HG03571 (cell line): ENCODE results near the gene NKD2.
"Not testable (repeated sequence)": the region's sequence is repeated elsewhere in the genome, so short reads cannot be mapped to it uniquely, and the experiment has no call there.

ENCODE experiments used
- ATAC-seq: cut with Tn5 transposase; IDR thresholded peaks from one replicate; pipeline ENCODE4 v1.9.1; 2021; ENCODE audit not compliant: unreplicated experiment

The NKD2 gene

DNA sequence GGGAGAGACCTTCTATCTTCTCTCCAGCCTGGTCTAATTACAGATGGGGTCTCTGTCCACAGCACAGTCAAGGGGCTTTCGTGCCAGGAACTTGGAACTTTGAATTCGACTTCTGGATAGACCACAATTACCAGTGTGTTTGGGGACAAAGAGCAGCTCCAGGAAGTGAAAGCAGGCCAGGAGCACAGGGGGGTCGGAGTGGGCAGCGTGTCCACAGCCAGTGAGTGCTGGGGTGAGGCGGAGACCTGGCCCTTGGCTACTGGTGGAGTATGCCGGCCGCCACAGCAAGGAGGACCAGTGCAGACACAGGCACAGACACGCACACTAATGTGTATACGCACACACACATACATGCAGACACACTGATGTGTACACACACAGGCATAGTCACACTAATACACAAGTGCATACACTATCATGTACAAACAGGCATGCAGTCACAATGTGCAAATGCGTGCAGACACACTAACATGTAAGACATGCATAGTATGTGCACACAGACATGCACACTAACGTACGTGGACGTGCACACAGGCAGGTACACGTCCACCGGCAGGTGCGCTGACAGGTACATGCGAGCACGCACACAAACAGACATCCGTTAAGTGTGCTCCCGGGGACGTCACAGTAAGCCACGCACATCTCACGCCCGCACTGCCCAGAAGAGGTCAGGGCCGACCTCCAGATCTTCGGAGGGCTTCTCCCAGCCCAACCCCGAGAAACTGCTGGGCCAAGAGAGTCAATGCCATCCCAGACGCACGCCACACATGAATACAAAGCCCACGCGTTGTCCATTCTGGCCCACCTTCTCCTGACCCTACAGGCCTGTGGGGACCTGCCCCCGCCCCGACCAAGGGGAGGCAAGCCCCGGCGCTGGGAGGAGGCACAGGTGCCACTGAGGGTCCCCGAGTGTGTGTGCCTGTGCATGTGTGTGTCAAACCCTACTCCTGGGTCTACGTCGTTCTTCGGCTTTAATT, 46.5 kb downstream of the NKD2 start:
- ATAC-seq = no peak

DNA sequence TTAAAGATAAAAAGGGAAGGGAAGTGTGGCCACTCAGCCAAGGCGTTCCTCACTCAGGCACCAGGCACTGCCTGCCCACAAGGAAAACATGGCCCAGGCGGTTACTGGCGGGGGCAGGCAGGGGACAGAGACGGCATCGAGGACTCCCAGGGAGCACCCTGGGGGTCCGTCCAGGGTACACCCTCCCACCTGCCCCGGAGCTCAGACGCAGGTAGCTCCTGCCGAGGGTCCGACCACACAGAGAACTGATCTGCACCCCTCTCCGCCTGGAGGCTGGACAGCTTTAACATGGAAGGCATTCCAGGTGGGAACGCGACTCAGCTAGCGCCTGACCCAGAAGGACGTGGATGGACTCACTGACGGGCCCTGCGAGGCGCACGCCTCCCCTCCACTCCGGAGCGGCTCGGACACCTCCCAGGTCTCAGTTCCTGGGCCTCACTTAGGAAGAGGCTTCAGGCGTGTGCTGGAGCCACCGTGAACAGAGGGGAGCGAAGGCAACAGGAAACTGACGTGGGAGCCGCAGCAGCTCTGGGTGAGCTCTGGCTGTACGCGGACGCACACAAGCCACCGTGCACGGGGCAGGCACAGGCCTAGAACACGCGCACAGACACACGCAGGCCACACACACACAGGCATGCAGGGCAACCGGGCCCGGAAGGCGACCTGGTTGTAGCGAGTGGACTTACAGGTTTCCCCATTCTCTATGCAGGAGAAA, 47.5 kb downstream of the NKD2 start:
- no peak for ATAC-seq

DNA sequence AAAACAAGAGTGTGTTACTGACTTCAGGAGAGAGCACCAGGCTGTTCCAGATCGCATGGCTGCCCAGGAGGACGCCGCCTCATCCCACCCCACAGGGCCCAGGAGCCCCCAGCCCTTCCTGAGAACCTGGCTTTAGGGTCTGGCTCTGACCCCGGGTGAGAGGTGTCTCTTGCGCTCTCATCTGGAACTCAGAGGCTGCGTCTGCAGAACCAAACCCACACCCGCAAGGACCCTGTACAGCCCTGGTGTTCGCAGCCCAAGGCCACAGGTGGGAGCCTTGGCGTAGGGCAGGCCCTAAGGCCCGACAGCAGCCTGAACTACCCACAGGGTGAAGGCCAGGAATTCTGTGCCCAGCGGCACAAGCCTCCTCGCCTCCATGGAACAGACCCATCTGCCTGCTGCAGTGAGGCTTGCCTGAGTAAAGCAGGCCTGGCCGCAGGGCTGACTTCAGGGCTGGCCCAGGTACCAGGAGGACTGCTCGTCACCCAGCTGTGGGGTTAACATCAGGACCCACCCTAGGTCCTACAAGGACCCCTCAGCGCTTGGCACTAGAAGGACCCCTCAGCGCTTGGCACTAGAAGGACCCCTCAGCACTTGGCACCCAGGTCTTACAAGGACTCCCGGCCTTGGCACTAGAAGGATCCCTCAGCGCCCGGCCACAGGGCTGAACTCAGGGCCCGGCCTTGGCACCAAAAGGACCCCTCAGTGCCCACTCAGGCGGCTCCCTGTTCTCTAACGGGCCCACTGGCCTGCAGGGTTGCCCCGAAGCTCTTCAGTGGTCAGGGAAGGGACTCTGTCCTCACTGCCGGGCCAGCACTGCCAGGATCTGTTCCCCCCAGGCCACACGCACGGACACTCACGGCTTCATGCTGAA, 48.2 kb downstream of the NKD2 start:
- no peak for ATAC-seq

DNA sequence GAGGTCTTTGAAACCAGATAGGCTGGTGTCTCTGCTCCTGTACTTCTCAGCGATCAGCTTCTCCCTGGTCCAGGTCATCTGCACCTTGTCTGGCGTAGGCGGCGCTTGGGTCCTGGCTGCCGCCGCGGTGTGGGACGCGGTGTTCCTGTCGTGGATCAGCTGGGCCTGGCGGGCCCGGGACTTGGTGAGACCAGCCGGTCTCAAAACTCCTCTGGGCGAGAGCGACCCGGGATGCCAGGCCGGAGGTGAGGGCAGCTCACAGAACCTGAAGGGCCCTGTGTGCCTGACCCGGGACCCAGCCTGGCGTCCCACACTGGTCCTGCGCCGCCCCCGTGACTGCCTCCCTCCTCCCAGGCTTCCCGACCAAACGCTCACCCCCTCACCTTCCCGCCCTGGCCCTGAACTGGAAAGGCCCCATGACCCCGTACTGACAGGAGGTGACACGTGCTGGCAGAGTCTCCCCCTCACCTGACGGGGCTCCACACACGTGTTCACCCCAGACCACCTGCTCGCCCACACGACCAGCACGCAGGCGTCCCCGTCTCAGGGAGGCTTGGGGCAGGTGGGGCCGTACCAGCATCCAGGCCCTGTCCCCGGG, 49.0 kb downstream of the NKD2 start:
- no peak for ATAC-seq

DNA sequence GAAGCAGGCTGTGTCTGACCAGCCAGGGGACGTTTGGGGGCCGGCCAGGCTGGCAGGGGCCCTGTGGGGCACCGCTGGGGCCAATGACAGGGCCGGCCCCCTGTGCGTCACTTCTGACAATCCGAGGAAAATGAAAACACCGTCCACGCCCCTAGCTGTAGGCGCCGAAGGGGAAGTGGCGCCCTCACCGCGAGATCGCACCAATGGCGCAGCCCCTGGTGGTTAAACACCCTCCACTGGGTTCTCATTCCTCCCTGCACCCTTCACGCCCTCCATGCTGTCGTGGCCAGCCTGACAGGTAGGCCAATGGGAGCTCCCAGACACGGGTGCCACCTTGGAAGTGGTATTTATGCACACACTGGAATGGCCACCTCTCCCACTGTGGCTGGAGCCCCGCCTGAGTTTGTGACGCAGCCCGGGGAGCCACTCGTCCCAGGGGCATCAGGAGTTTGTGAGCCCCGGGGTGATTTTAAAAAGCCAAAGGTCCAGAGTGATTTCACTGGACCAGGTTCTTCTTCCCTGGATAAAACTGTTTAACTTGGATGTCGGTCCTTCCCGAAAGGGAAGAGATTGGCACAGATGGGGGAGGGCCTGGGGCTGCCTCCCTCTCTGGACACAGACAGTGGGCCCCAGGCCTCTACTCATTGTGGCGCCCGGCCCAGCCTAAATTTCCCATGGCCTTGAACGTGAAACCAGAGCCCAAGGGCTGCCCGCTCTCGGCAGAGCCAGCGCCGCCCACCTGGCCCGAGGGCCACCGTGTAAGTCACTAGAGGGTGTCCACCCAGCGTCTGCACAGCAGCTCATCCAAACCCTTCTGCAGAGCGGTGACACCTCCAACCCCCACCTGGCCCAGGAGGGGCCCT, 49.7 kb downstream of the NKD2 start:
- ATAC-seq = no peak

DNA sequence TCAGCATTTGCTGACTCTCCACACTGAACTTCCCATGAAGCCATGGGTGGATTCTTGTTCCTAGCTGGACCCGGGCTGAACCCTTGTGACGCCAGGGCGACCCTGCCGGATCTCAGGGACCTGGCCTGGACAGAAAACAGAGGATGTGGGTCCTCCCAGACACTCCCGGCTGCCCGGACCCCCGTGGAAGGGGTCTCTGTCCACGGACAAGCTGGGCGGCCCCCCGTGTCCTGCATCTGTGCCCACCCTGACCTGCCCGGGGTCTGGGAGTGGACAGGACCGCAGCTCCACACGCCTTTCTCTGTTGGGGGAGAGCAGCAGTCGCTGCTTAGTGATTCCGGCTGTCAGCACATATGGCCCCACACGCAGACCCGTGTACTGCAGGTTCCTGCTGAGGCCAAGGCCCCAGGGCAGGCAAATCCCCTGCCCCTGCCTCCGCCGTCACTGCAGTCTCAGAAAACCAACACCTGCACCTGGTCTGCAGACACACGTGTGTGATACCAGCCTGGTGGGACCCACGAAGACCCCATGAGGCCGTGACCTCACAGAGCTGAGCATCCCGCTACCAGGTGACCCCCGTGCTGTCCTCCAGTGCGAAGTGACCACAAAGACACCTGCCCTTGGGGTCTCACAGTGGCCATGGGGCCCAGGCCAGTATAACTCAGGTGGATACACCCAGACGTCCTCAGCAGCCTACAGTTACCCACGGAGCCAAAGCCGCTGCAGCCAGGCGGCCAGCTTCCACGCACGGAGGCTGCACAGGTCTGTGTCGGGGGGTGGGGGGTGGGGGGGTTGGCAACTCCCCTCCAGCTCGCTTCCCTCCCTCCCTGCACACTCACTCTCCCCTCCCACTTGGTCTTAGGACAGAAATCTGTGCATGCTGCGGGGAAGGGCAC, 50.6 kb downstream of the NKD2 start:
- no peak for ATAC-seq

DNA sequence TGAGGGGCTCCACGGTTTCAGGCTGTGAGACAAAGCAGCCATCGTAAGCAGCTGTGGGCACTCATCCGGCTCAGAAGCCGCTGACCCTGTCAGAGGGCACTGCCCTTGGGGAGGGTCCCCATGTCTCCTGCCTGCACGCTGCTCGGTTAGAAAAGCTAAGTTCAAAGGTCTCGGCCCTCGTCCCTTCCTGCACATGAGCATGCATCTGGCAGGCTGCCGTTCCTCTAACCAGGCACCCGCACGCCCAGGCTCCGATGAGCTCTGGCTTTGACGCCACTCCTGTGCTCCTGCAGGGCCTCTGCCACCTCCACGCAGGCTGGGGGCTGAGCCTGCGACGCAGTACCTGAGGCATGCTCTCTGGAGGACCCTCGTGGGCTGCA, 51.3 kb downstream of the NKD2 start:
- no peak for ATAC-seq

DNA sequence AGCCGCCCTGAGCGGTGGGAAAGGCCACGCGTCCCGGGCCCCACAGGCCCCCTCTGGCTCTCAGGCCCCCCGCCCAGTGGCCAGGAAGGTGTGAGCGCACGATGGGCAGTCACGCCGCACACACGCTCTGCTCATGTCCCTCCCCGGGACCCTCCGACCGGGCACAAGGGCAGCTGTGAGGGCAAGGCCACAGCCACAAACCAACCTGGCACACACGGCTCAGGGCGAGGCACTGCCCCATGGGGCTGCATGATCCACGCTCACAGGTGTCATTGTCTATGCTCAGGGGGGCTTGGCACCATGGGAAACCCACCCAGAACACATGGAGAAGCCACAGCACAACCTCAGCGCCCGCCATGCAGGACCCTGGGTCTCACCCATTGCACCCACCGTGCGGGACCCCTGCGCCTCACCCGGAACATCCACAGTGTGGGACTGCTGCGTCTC, 52.0 kb downstream of the NKD2 start:
- no peak for ATAC-seq

DNA sequence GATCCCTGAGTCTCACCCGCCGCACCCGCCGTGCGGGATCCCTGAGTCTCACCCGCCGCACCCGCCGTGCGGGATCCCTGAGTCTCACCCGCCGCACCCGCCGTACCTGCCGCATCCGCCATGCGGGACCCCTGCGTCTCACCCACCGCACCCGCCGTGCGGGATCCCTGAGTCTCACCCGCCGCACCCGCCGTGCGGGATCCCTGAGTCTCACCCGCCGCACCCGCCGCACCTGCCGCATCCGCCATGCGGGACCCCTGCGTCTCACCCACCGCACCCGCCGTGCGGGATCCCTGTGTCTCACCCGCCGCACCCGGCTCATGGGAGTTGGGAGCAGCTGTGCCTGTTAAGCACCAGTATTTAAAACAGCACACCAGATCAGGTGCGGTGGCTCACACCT, 52.7 kb downstream of the NKD2 start:
- not testable (repeated sequence) for ATAC-seq

DNA sequence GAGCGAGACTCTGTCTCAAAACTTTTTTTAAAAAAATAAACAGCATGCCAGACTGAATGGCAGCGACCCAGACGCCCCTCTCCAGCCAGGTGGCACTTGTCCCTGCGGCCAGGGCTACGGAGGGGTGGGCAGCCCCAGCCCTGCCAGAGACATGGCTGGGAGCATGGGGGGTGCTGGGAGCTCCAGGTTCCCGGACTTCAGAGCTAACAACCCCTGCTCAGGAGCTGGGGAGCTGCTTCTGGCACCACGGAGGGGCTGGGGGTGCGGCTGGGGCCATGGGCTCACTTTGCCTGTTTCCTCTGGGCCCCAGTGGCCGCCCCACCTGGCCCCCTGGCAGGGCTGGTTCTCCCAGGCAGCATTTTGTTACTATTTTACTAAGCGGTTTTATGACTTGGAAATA, 53.3 kb downstream of the NKD2 start:
- no peak for ATAC-seq

DNA sequence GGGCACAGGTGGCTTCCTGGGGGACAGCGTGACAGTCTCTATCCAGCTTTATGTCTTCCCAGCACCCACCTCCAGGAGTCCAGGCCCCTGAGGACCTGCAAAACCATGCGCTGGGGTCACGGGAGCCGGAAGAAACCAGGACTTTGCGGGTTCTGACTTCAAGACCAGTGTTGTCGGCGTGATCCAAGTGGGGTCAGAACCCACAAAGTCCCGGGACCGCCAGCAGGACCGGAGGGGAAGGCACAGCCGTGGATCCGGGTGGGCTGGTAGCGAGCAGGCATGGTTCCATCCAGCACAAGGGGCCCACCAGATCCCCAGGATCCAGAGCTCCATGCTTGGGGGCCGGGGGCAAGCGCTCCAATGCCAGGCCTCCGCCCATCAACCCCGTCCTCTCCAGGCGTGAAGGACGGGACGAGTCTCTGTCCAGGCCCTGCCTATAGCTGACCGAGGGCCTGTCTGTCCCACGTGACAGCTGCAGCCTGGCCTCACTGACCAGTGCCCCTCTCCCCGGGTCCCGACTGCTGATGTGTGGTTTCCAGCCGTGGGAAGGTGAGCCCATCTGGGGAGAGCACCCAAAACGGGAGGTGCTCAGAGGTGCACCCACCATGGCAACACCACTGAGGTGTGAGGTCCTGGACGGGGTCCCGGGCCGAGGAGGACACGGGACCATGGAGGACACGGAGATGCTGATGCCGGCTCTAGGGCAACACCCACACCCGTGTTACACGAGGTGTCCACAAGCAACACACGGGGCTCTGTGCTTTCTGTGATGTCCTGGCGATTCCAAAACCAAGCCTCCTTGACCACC, 54.4 kb downstream of the NKD2 start:
- ATAC-seq = no peak

DNA sequence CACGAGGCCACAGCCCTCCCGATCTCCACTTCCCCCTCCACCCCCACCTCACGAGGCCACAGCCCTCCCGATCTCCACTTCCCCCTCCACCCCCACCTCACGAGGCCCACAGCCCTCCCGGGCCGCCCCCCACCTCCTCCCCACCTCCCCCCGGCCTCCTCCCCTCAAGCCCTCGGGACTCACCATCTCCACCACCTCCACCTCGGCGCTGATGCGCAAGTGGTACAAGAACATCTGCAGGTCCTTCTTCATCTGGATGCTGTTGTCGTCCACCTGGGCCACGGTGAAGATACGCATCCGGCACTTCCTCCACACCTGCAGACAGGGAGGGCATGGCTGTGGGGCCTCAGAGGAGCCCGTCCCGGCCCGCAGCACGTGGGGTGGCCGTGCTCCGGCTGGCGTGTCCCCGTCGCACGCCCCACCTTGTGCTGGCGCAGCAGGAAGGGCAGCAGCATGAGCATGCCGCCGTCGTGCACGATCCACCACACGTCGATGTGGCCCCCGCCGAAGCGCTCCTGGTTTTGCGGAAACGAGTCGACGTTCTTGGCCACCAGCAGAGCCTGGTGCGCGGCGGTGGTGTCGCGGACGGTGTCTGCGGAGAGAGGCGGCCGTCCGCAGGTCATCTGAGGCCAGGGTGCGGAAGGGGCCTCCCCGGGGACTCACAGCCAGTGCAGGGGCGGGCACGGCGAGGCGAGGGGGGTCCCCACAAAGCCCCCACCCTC, 55.2 kb downstream of the NKD2 start:
- no peak for ATAC-seq

DNA sequence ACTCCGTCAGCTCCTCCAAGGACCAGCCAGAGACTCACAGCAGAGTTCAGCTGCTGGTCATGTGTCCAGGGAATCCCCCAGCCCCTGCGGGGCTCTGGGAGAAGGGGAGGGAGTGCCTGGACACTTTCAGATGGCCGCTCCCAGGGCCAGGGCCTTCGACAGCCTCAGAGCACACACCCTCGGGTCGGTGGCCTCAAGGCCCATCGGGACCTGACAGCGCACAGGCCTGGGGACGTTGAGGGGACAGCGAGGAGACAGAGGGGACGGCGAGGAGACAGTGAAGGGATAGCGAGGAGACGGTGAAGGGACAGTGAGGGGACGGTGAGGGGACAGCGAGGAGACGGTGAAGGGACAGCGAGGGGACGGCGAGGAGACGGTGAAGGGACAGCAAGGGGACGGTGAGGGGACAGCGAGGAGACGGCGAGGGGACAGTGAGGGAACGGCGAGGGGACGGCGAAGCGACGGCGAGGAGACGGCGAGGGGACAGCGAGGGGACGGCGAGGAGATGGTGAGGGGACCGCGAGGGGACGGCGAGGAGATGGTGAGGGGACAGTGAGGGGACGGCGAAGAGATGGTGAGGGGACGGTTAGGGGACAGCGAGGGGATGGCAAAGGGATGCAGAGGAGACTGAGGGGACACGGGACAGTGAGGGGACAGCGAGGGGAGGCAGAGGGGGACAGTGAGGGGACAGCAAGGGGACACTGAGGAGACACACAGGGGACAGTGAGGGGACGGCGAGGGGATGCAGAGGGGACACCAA, 56.0 kb downstream of the NKD2 start:
- no peak for ATAC-seq

DNA sequence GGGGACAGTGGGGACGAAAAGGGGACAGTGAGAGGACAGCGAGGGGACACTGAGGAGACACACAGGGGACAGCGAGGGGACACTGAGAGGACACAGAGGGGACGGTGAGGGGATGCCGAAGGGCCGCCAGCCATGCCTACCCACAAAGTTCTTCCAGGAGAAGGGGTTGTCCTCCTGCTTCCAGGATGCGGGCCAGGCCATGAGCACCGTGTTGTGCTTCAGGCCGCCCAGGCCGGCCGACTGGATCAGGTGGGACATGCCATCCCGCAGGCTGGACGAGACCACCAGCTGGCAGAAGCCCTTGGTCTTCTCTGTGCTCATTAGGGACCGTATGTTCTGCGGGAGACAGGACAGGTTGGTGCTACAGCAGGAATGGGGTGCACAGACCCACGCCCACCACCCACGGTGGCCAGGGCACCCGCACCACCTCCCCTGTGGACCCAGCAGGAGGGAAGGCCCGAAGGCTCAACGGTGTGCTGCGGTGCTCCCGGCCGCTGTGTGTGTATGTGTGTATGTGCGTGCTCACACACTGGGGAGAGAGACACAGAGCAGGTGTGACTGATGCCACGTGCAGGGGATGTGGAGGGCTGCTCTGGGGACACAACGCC, 56.6 kb downstream of the NKD2 start:
- no peak for ATAC-seq

DNA sequence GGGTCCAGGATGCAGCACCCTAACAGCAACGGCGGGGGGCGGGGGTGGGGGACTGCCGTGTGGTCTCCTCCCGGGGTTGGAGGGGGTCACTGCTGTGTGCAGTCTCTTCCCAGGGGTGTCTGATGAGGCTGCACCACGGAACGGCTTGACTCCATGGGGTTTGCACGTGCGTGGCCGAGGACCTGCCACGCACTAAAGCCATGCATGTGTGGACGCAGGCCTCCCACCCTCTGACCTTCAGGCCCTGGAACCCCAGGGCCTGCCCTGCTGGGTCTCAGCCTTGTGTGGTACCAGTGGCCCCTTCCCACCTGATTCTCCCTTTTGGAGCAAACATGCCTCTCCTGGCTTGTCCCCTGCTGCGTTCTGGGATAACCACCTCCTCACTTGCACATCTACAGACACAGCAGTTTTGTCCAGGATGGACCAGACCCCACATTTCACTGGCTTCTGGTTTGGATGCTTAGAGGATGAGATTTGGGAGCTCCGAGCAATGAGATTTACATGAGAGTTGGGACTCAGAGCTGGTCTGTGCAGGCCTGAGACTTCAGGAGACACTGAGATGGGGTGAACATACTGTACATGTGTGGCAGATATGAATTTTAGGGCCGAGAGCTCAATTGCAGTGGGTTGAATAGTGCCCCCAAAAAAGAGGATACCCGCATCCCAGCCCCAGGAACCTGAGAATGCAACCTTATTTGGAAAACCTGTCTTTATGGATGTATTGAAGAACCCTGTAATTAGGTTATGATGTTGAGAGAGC, 57.5 kb downstream of the NKD2 start:
- ATAC-seq = no peak

DNA sequence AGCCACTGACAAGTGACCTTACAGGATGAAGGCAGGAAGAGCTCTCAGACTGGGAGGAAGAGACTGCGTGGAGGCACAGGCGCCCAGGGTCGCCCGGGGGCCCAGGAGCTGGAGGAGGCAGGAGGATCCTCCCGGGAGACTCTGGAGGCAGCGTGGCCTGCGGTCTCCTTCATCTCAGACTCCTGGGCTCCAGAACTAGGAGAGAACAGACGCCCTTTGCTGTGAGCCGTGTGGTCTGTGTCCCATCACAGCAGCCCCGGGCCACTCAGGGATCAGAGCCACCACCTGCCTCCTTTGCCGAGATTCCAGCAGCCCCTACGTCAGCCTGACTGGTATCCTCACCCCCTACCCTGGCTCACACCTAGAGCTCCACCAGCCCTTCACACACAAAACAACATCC, 58.1 kb downstream of the NKD2 start:
- ATAC-seq = no peak
